A204.1 (cell line): ENCODE data around the gene FBXL15.

Experiments used
- FAIRE-seq: peaks from 2 replicates; lab custom pipeline; 2012; peaks lifted over from hg19 to GRCh38; lab: Jason Lieb, UNC

FBXL15 gene

GRCh38 chr10:102457591-102458150 lies 37.0 kb downstream of the FBXL15 start:
- FAIRE-seq, result no peak

GRCh38 chr10:102458656-102459055 lies 38.0 kb downstream of the FBXL15 start:
- FAIRE-seq, result no peak

- no peak for FAIRE-seq
Measured at GRCh38 chr10:102460836-102461186, 40.2 kb downstream of the FBXL15 start.

GRCh38 chr10:102461187-102462054 lies 40.8 kb downstream of the FBXL15 start:
- FAIRE-seq, result no peak

GRCh38 chr10:102462512-102463054 lies 41.9 kb downstream of the FBXL15 start:
- no peak for FAIRE-seq

- no peak for FAIRE-seq
Measured at GRCh38 chr10:102463983-102464382, 43.3 kb downstream of the FBXL15 start.

GRCh38 chr10:102465466-102465865 lies 44.8 kb downstream of the FBXL15 start:
- FAIRE-seq, result no peak

- no peak for FAIRE-seq
Measured at GRCh38 chr10:102467318-102467717, 46.7 kb downstream of the FBXL15 start.

GRCh38 chr10:102467971-102468438 lies 47.4 kb downstream of the FBXL15 start:
- FAIRE-seq, result no peak

GRCh38 chr10:102468683-102469082 lies 48.0 kb downstream of the FBXL15 start:
- no peak for FAIRE-seq

GRCh38 chr10:102470579-102471546 lies 50.2 kb downstream of the FBXL15 start:
- no peak for FAIRE-seq
